HCT116 (cell line): ENCODE data around the gene CCND2.

ENCODE experiments used
- CBX3 ChIP-seq: IDR thresholded peaks from 2 replicates; pipeline ENCODE4 v1.6.1; 2012; ENCODE audit warnings: low read depth
- EGR1 ChIP-seq: IDR thresholded peaks from 2 replicates; pipeline ENCODE4 v1.6.1; 2012; ENCODE audit warnings: low read depth
- POLR2A ChIP-seq: IDR thresholded peaks from 2 replicates; pipeline ENCODE4 v1.7.0; 2011; ENCODE audit warnings: borderline replicate concordance; ENCODE audit not compliant: insufficient read depth, insufficient read length; ENCODE audit errors: extremely low read depth
- SRF ChIP-seq: IDR thresholded peaks from 2 replicates; pipeline ENCODE4 v1.6.1; 2012; ENCODE audit warnings: low read depth
- ZNF274 ChIP-seq: fragments of 200-500 bp; sonication (Bioruptor generic); IDR thresholded peaks from 2 replicates; pipeline ENCODE4 v1.6.1; 2014; ENCODE audit warnings: mild to moderate bottlenecking, low read depth, low read length, inconsistent platforms
- TF ChIP-seq, protein P1 (sequence below), 3 experiments: fragments of 200-600 bp in 1 of 3; sonication (generic) in 1 of 3; IDR thresholded peaks in 2 of 3; conservative IDR thresholded peaks in 1 of 3; 2 replicates each; pipeline ENCODE4 v1.5.1; 2012 to 2017; ENCODE audit warnings: low read depth in 2 of 3, low read length in 2 of 3, antibody characterized with exemption in 1 of 3, borderline replicate concordance in 1 of 3, control low read depth in 1 of 3, mild to moderate bottlenecking in 1 of 3, mixed read lengths in 1 of 3, mixed run types in 1 of 3, moderate library complexity in 1 of 3; ENCODE audit not compliant: insufficient read depth in 1 of 3

- TF ChIP-seq, protein P1, sequence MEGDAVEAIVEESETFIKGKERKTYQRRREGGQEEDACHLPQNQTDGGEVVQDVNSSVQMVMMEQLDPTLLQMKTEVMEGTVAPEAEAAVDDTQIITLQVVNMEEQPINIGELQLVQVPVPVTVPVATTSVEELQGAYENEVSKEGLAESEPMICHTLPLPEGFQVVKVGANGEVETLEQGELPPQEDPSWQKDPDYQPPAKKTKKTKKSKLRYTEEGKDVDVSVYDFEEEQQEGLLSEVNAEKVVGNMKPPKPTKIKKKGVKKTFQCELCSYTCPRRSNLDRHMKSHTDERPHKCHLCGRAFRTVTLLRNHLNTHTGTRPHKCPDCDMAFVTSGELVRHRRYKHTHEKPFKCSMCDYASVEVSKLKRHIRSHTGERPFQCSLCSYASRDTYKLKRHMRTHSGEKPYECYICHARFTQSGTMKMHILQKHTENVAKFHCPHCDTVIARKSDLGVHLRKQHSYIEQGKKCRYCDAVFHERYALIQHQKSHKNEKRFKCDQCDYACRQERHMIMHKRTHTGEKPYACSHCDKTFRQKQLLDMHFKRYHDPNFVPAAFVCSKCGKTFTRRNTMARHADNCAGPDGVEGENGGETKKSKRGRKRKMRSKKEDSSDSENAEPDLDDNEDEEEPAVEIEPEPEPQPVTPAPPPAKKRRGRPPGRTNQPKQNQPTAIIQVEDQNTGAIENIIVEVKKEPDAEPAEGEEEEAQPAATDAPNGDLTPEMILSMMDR (IDR thresholded peaks at IDR 0.05 in 2 of 3, conservative IDR thresholded peaks at IDR 0.05 in 1 of 3; ENCODE audit: borderline replicate concordance in 1 of 3, insufficient read depth in 1 of 3, low read depth in 2 of 3, low read length in 2 of 3), result no peak
- no peak for TF ChIP-seq EGR1
- TF ChIP-seq ZNF274, result no peak
- TF ChIP-seq SRF, result no peak
- TF ChIP-seq POLR2A, result no peak
- no peak for TF ChIP-seq CBX3
Observed at GRCh38 chr12:4273652-4274395, at the start of gene CCND2.
